GM21390 (cell line): Measurements from ENCODE around the gene DENND6B.

ENCODE experiments used
- ATAC-seq: cut with Tn5 transposase; IDR thresholded peaks from one replicate; pipeline ENCODE4 v1.9.1; 2021; ENCODE audit not compliant: unreplicated experiment

DENND6B gene

GRCh38 chr22:50289151-50289941, 37.5 kb downstream of the DENND6B start:
- no peak for ATAC-seq

GRCh38 chr22:50287731-50288130, 39.1 kb downstream of the DENND6B start:
- no peak for ATAC-seq

GRCh38 chr22:50286701-50287318, 40.0 kb downstream of the DENND6B start:
- ATAC-seq, result no peak

- no peak for ATAC-seq
Measured at GRCh38 chr22:50286275-50286674, 40.5 kb downstream of the DENND6B start.

- no peak for ATAC-seq
Measured at GRCh38 chr22:50285568-50286229, 41.1 kb downstream of the DENND6B start.

GRCh38 chr22:50284479-50284878, 42.3 kb downstream of the DENND6B start:
- no peak for ATAC-seq

GRCh38 chr22:50283821-50284220, 43.0 kb downstream of the DENND6B start:
- no peak for ATAC-seq

GRCh38 chr22:50282361-50283155, 44.3 kb downstream of the DENND6B start:
- ATAC-seq, result no peak

GRCh38 chr22:50281957-50282356, 44.9 kb downstream of the DENND6B start:
- ATAC-seq, result no peak

- no peak for ATAC-seq
Measured at GRCh38 chr22:50281384-50281760, 45.4 kb downstream of the DENND6B start.

- no peak for ATAC-seq
Measured at GRCh38 chr22:50280708-50281383, 46.0 kb downstream of the DENND6B start.

GRCh38 chr22:50280022-50280707, 46.6 kb downstream of the DENND6B start:
- no peak for ATAC-seq

GRCh38 chr22:50278956-50279619, 47.7 kb downstream of the DENND6B start:
- no peak for ATAC-seq

GRCh38 chr22:50278461-50278860, 48.4 kb downstream of the DENND6B start:
- no peak for ATAC-seq

GRCh38 chr22:50277761-50278160, 49.1 kb downstream of the DENND6B start:
- ATAC-seq, result no peak

- ATAC-seq, result no peak
Measured at GRCh38 chr22:50276143-50276542, 50.7 kb downstream of the DENND6B start.

- ATAC-seq, result no peak
Measured at GRCh38 chr22:50275181-50276055, 51.4 kb downstream of the DENND6B start.

- no peak for ATAC-seq
Measured at GRCh38 chr22:50274771-50275170, 52.0 kb downstream of the DENND6B start.

- ATAC-seq, result no peak
Measured at GRCh38 chr22:50274311-50274710, 52.5 kb downstream of the DENND6B start.
